ENCODE results near the gene TOMM34. TPM values are rescaled to one million over a fixed set of nuclear protein-coding genes. Genes with fewer than 3 reads are reported as not detected.

The TOMM34 gene
- polyA plus RNA-seq, 1 of the 3 experiments (the other 2 are of a cell fraction): 40.5 TPM

- Histone ChIP-seq H3F3A (replicated peaks; ENCODE audit: insufficient read depth) (no peaks in the 10 kb centered on the region), H3K27ac (ENCODE audit: low read depth in 2 of 2, low read length in 1 of 2) (no peak overlapping the region; a peak in 1 of 4 replicates), H3K27me3 (ENCODE audit: insufficient read depth) (no peaks in the 10 kb centered on the region), H3K4me2 (no peak overlapping the region), H3K36me3 (replicated peaks in 1 of 2; ENCODE audit: control insufficient read depth in 1 of 2, insufficient read depth in 2 of 2, low read length in 1 of 2) (peaks cover 59 to 69% of the 10 kb centered on the region in 2 experiments), H3K9me2 (no peaks in the 10 kb centered on the region), H3K4me3 (ENCODE audit: low read depth in 2 of 2, low read length in 1 of 2) (no peak overlapping the region), H3K9me3 (no peaks in the 10 kb centered on the region), H3K4me1 (ENCODE audit: control insufficient read depth in 1 of 2, insufficient read depth in 2 of 2, low read depth in 1 of 2, low read length in 1 of 2) (peaks cover 5 to 8% of the 10 kb centered on the region in 2 experiments; a peak in 3 of 4 replicates), H3K79me2 (ENCODE audit: insufficient read depth) (peaks cover 44% of the 10 kb centered on the region), H2AFZ (ENCODE audit: low read depth) (no peak overlapping the region), H3K9ac (no peak overlapping the region), H4K20me1 (ENCODE audit: insufficient read depth) (peaks cover 12% of the 10 kb centered on the region)
- WGBS (ENCODE audit: low lambda C conversion rate): 98% methylated on average over 5 of the region's 5 CpGs
- POLR2A ChIA-PET: no interaction called here
- CTCF ChIA-PET: interaction anchor here (1.0 kb wide), 1 partner anchor 11 kb away, joined by 3 read pairs; no protein-coding TSS in a partner anchor
- no peak for DNase-seq
- TF ChIP-seq RCOR1 (IDR thresholded peaks at IDR 0.05; ENCODE audit: low read length) (no peak), MXI1 (IDR thresholded peaks at IDR 0.05; ENCODE audit: low read depth, low read length) (no peak), SIN3A (IDR thresholded peaks at IDR 0.05; ENCODE audit: borderline replicate concordance, low read depth, low read length) (no peak), CTCF (IDR thresholded peaks at IDR 0.05) (no peak), TCF12 (IDR thresholded peaks at IDR 0.05) (no peak), FOXM1 (IDR thresholded peaks at IDR 0.05; ENCODE audit: low read depth) (no peak), USF2 (IDR thresholded peaks at IDR 0.05; ENCODE audit: borderline replicate concordance, low read depth, low read length) (no peak), REST (IDR thresholded peaks at IDR 0.05; ENCODE audit: low read depth, low read length) (no peak), RAD21 (IDR thresholded peaks at IDR 0.05; ENCODE audit: low read length) (no peak), USF1 (IDR thresholded peaks at IDR 0.05; ENCODE audit: borderline replicate concordance, low read depth) (no peak), MEF2A (IDR thresholded peaks at IDR 0.05; ENCODE audit: borderline replicate concordance, low read depth) (no peak), ZBTB33 (IDR thresholded peaks at IDR 0.05; ENCODE audit: borderline replicate concordance, low read depth) (no peak), RFX5 (IDR thresholded peaks at IDR 0.05; ENCODE audit: low read length) (no peak), NFIC (IDR thresholded peaks at IDR 0.05; ENCODE audit: borderline replicate concordance) (no peak), ELF1 (IDR thresholded peaks at IDR 0.05) (no peak), NRF1 (IDR thresholded peaks at IDR 0.05; ENCODE audit: low read depth, low read length) (no peak), TAF1 (IDR thresholded peaks at IDR 0.05; ENCODE audit: borderline replicate concordance, low read depth, low read length) (no peak)
Observed at GRCh38 chr20:44954211-44954610, 6.0 kb downstream of the TOMM34 start.

Data from SK-N-SH (cell line).